Peyer's patch (tissue), 4 donors: ENCODE data around the gene SLC26A8.

ENCODE experiments used
- CTCF ChIP-seq, 6 experiments: fragments of 450-650 bp in 4 of 6; fragments of 200-600 bp in 2 of 6; sonication (generic) in 1 of 6; IDR thresholded peaks; one replicate each; pipeline ENCODE4 v1.5.1; 2017 to 2019; ENCODE audit warnings: antibody characterized with exemption in 6 of 6, mild to moderate bottlenecking in 3 of 6, moderate library complexity in 1 of 6
- POLR2A ChIP-seq, 2 donors: fragments of 450-650 bp; IDR thresholded peaks; one replicate each; pipeline ENCODE4 v1.5.1; 2017; ENCODE audit warnings: antibody characterized with exemption in 2 of 2, mild to moderate bottlenecking in 2 of 2, moderate library complexity in 2 of 2

GRCh38 chr6:35905841-35906498 is 118.5 kb downstream of the SLC26A8 start:
- TF ChIP-seq POLR2A (IDR thresholded peaks at IDR 0.05) (no peak), CTCF (IDR thresholded peaks at IDR 0.05) (no peak)
